ENCODE data around the gene PPDPF. TPM values are rescaled to one million over a fixed set of nuclear protein-coding genes. Genes with fewer than 3 reads are reported as not detected.

PPDPF gene
- total and polyA plus RNA-seq, 11 donors: 182 to 442 (median 269) TPM

GRCh38 chr20:63500902-63501817 is 19.4 kb upstream of the PPDPF start:
- no peak for ATAC-seq
- H3K4me1 ChIP-seq: peaks cover 2 to 55% (median 20%) of the 10 kb centered on the region in 12 donors
- intact Hi-C loops (cut with DNase I): no loop called here
- 59 to 68% (median 67%) methylated on average over 24 to 27 of the region's 27 CpGs for WGBS, 4 donors
- DNase-seq: peak in 4 of 5 donors; percentile 14 to 51 (median 24)
- peaks cover 0 to 19% (median 3%) of the 10 kb centered on the region in 12 donors for H3K9me3 ChIP-seq
- H3K27ac ChIP-seq: peak overlapping the region; percentile 30 to 100 (median 92)
- H3K27me3 ChIP-seq: peaks cover 0 to 41% (median 18%) of the 10 kb centered on the region in 9 donors
- no peak overlapping the region for H3K4me3 ChIP-seq
- H3K36me3 ChIP-seq: no peaks in the 10 kb centered on the region
- TF ChIP-seq POLR2A (IDR thresholded peaks at IDR 0.05): no peak

DNA sequence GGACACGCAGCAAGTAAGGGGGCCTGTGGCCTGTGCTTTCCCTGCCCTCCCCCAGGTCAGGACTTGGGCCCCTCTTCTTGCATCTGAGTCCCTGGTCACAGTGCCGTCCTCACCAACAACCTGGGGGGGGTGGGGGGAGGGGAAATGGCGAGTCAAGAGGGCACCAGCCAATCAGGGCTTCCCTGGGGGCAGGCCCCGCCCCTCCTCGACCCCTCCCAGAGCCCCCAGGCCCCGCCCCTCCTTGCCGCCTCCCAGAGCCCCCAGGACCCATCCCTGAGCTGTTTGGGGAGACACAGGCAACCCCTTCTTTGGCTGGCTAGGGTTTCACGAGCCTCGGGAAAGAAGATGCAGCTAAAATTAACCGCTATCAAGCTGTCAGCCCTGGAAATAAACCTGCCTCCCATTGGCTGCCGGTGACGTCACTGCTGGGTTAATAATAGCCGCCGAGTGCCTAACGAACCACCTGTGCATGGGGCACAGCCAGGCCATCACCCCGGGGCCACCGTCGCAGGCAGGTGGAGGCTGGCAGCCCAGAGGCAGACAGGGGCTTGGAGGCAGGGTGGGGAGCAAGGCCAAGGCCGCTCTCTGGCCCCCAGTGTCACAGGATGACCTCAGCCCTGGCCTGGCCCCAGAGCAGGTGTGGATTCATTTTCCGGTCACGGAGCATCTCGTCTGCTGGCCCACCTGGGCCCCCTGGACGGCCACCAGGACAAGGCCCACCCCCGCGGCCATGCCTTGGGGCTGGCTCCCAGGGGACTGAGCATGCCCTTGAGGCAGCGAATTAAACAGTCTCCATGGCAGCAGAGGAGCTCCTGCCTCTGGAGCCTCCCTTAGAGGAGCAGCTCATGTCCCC is 18.5 kb upstream of the PPDPF start:
- WGBS, 4 donors: 12 to 14% (median 13%) methylated on average over 16 to 26 of the region's 26 CpGs
- H3K4me1 ChIP-seq: peaks cover 0 to 48% (median 17%) of the 10 kb centered on the region in 12 donors
- H3K9me3 ChIP-seq: peaks cover 0 to 19% (median 3%) of the 10 kb centered on the region in 12 donors
- H3K4me3 ChIP-seq: no peak overlapping the region
- H3K36me3 ChIP-seq: no peaks in the 10 kb centered on the region
- TF ChIP-seq CTCF (IDR thresholded peaks at IDR 0.05) (no peak), POLR2A (IDR thresholded peaks at IDR 0.05) (peak in 1 of 2 donors; percentile 14)
- ATAC-seq (peak; percentile 31 to 71 (median 52)), DNase-seq (peak in 4 of 5 donors; percentile 81 to 90 (median 88))
- H3K27ac ChIP-seq: peak overlapping the region; percentile 30 to 100 (median 92)
- intact Hi-C loops (cut with DNase I): no loop called here
- peaks cover 0 to 41% (median 18%) of the 10 kb centered on the region in 9 donors for H3K27me3 ChIP-seq

DNA sequence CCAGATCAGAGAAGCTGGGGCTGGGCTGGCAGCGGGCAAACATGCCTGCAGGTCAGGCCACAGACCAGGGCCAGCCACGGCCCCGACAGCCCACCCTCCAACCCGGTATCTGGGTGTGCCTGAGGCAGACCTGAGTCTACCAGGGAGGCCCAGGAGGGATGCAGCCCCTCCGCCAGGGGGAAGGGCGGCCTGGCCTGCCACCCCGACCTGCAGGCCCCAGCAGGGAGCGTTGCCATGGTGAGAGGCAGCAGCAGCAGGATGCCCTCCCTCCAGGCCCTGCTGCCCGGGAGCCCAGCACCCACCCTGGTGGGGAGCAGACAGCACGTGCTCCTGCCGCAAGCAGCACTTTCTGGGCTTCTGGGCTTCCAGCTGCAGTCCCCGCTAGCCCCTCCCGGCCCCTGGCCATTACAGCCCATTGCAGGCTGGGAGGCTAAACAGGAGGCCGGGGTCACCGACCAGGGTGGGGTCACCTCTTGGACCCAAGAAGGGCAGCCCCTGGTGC is 17.8 kb upstream of the PPDPF start:
- TF ChIP-seq POLR2A (IDR thresholded peaks at IDR 0.05) (no peak), CTCF (IDR thresholded peaks at IDR 0.05) (no peak)
- ATAC-seq (no peak), DNase-seq (peak in 1 of 5 donors; percentile 17)
- WGBS, 4 donors: 48 to 62% (median 55%) methylated on average over 1 to 15 of the region's 15 CpGs
- H3K4me1 ChIP-seq: peaks cover 0 to 47% (median 17%) of the 10 kb centered on the region in 12 donors
- peak overlapping the region in 9 of 12 donors; percentile 30 to 100 (median 95) for H3K27ac ChIP-seq
- intact Hi-C loops (cut with DNase I): no loop called here
- no peak overlapping the region for H3K4me3 ChIP-seq
- H3K9me3 ChIP-seq: peaks cover 0 to 19% (median 3%) of the 10 kb centered on the region in 12 donors
- H3K36me3 ChIP-seq: no peaks in the 10 kb centered on the region
- peaks cover 0 to 34% (median 17%) of the 10 kb centered on the region in 9 donors for H3K27me3 ChIP-seq

DNA sequence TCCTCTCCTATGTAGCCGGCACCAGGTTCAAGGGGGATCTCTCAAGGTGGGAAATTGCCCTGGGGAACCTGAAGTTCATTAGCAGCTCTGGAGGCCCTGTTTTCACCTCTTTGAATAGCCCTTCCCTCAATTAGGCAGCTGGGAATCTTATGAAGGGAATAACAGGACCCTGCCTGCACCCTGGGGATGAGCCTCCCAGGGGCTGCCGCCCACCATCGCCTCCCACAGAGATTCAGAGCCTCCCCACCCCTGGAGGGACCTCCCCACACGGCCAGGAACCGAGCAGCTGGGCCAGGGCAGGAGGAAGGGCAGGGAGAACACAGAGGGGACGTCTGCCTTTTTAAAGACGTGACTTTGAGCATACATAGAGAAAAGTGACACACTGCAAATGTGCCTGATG is 17.0 kb upstream of the PPDPF start:
- H3K27ac ChIP-seq: peak overlapping the region in 3 of 12 donors; percentile 20 to 30 (median 29)
- WGBS, 4 donors: 38 to 53% (median 41%) methylated on average over 6 to 7 of the region's 7 CpGs
- intact Hi-C loops (cut with DNase I): no loop called here
- no peaks in the 10 kb centered on the region for H3K36me3 ChIP-seq
- H3K9me3 ChIP-seq: peaks cover 0 to 19% (median 3%) of the 10 kb centered on the region in 12 donors
- ATAC-seq: no peak
- TF ChIP-seq POLR2A (IDR thresholded peaks at IDR 0.05): no peak
- no peak for TF ChIP-seq CTCF (IDR thresholded peaks at IDR 0.05)
- no peak overlapping the region for H3K4me3 ChIP-seq
- peaks cover 0 to 39% (median 17%) of the 10 kb centered on the region in 12 donors for H3K4me1 ChIP-seq
- no peak for DNase-seq
- H3K27me3 ChIP-seq: peaks cover 0 to 26% (median 12%) of the 10 kb centered on the region in 9 donors
